ENCODE results near the gene NAALAD2. TPM values are rescaled to one million over a fixed set of nuclear protein-coding genes. Genes with fewer than 3 reads are reported as not detected.

The NAALAD2 gene
- total and polyA plus RNA-seq, 2 of the 8 experiments (the other 6 are each of a cell fraction or from before 2014, with no cell fraction given), result 2.6 to 3.9 TPM

GRCh38 chr11:90135016-90135415 is 553 bp downstream of the NAALAD2 start (continued):
- TF ChIP-seq GTF2F1 (IDR thresholded peaks at IDR 0.05; ENCODE audit: borderline replicate concordance, low read depth, low read length) (no peak), CHD2 (IDR thresholded peaks at IDR 0.05; ENCODE audit: low read length) (no peak), HDAC6 (IDR thresholded peaks at IDR 0.05; ENCODE audit: low read depth, low read length) (no peak), POLR2A (IDR thresholded peaks at IDR 0.05; ENCODE audit: control extremely low read depth in 1 of 2, low read depth in 2 of 2, low read length in 2 of 2) (no peak)
